ENCODE data around the gene TUBB.
"Not testable (repeated sequence)": the region's sequence is repeated elsewhere in the genome, so short reads cannot be mapped to it uniquely, and the experiment has no call there.

The TUBB gene

GRCh38 chr6:30719356-30719755 lies 796 bp upstream of the TUBB start:
- DNase-seq, result no peak

- peak; percentile 56 for DNase-seq
Observed at GRCh38 chr6:30720738-30721197, 616 bp downstream of the TUBB start.

- peak; percentile 95 for DNase-seq
Observed at GRCh38 chr6:30721198-30722024, 1.3 kb downstream of the TUBB start.

GRCh38 chr6:30722025-30722279 lies 1.8 kb downstream of the TUBB start:
- DNase-seq, result not testable (repeated sequence)

GRCh38 chr6:30722280-30723112 lies 2.3 kb downstream of the TUBB start:
- peak; percentile 76 for DNase-seq

- not testable (repeated sequence) for DNase-seq
Observed at GRCh38 chr6:30723159-30723842, 3.1 kb downstream of the TUBB start.

- DNase-seq, result not testable (repeated sequence)
Observed at GRCh38 chr6:30723843-30724741, 3.9 kb downstream of the TUBB start.

GRCh38 chr6:30724906-30725667 lies 4.9 kb downstream of the TUBB start:
- DNase-seq, result no peak

- no peak for DNase-seq
Observed at GRCh38 chr6:30725713-30726505, 5.8 kb downstream of the TUBB start.

GRCh38 chr6:30726506-30727413 lies 6.6 kb downstream of the TUBB start:
- no peak for DNase-seq

- no peak for DNase-seq
Observed at GRCh38 chr6:30727920-30728553, 7.9 kb downstream of the TUBB start.

- DNase-seq, result peak; percentile 82
Observed at GRCh38 chr6:30730601-30731435, 10.7 kb downstream of the TUBB start.

- DNase-seq, result no peak
Observed at GRCh38 chr6:30732237-30732943, 12.2 kb downstream of the TUBB start.

GRCh38 chr6:30735668-30736314 lies 15.6 kb downstream of the TUBB start:
- DNase-seq, result no peak

- DNase-seq, result no peak
Observed at GRCh38 chr6:30738532-30738931, 18.4 kb downstream of the TUBB start.

- DNase-seq, result no peak
Observed at GRCh38 chr6:30740540-30740870, 20.4 kb downstream of the TUBB start.
